Measurements from ENCODE around the gene ABCC2.
A peak's percentile ranks its signal among the peaks of the same experiment; 100 is the strongest.
"Not testable (repeated sequence)": the region's sequence is repeated elsewhere in the genome, so short reads cannot be mapped to it uniquely, and the experiment has no call there.

ABCC2 gene

DNA sequence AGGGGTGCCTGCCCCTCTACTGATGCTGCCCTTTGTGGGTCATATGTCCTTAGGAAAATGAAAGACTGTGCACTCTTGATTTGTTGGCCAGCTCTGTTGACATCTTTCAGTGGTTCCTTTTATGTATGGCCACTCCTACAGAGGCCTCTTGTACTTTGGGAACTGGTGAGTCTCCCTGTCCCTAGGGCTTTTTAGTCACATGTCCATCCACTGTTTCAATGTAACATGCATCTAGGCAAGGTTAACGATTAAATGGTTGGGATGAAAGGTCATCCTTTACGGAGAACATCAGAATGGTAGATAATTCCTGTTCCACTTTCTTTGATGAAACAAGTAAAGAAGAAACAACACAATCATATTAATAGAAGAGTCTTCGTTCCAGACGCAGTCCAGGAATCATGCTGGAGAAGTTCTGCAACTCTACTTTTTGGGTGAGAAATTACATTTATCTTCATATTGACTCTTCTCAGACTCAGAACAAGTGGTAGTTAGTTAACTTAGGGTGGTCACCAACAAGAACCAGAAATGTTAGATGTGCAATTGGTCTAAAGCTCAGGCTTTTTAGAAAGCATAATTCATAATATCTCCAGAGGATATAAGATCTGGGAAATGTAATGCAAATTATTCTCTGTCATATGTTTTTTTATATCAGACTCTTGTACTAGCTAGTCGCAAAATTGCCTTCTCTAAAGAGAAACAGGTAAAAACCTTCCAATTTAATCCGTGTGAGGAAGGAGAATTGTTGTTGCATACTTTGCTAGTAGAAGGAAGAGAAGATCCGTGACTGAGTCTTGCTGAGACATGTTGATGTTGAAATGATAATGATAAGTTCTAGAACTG, at the start of gene ABCC2:
ABCC2 (plus strand) TSS at position 194 of the 840 bp plus-strand sequence; CDS start at position 399, 205 bp downstream.
- DNase-seq, result no peak

GRCh38 chr10:99733366-99733765, 49.1 kb upstream of the ABCC2 start:
- peak; percentile 30 for DNase-seq

DNA sequence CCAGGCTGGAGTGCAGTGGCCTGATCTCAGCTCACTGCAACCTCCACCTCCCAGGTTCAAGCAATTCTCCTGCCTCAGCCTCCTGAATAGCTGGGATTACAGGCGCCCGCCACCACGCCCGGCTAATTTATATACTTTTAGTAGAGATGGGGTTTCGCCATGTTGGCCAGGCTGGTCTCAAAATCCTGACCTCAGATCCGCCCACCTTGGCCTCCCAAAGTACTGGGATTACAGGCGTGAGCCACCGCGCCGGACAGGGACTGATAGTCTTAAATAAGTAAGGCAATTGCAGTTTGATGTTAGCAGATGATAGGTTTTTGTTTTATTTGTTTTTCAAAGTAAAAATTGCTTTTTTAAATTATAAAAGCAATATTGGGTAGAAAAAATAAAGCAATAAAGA, 48.3 kb upstream of the ABCC2 start:
- not testable (repeated sequence) for DNase-seq

- DNase-seq, result no peak
Measured at GRCh38 chr10:99740260-99740659, 42.2 kb upstream of the ABCC2 start.

DNA sequence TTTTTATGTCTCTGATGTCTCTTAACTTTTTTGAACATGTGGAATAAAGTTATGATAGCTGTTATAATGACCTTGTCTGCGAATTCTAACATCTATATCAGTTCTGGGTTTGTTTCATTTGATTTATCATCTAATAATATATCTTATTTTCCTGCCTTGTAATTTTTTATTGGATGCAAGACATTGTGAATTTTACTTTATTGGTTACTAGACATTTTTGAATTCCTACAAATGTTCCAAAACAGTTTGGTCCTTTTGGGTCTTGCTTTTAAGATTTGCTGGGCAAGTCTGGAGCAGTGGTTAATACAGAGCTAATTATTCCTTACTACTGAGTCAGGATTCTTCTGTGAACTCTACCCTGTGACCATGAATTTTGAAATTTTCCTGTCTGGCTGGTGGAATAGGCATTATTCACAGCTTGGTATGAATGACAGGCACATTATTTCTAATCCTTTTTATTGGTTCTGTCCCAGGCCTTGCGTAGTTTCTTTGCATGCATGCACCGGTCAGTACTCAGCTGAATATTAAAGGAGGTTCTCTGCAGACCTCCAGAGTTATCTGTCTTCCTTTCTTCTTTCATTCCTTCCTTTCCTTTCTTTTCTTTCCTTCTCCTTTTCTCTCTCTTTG, 41.4 kb upstream of the ABCC2 start:
- DNase-seq, result no peak

DNA sequence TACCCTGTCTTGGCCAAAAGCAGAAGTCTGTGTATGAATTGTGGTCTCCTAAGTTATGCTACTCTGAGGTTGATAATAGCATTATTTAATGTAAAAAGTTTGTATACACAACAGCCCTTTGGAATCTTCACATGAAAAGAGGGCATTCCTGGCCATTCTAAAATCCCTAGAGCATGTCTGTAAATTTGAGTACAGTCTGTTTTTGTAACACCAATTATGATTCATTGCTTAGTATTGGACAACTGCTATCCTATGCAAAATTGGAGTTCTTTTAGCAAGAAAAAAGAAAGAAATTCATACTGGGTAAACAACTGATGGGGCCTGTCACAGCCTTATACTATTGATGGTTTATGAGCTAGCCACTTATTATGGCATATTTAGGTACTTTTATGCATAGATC, 40.2 kb upstream of the ABCC2 start:
- no peak for DNase-seq

DNA sequence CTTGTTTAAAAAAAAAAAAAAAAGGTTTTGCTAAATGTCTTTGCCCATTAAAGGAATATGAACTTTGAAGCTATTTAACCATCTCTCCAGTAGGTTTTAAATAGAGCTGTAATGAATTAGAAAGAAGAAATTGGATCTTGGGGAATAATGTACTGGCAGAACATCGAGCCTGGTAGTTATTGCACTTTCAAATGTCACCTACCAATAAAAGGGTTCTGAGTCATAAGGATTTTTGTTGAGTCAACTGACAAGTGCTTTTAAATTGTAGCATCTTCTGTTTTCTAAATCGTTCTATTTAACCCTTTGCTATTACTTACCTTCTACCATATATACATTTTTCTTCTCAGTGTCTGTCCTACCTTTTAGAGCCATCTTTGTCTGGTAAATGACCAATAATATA, 39.7 kb upstream of the ABCC2 start:
- DNase-seq, result no peak

DNA sequence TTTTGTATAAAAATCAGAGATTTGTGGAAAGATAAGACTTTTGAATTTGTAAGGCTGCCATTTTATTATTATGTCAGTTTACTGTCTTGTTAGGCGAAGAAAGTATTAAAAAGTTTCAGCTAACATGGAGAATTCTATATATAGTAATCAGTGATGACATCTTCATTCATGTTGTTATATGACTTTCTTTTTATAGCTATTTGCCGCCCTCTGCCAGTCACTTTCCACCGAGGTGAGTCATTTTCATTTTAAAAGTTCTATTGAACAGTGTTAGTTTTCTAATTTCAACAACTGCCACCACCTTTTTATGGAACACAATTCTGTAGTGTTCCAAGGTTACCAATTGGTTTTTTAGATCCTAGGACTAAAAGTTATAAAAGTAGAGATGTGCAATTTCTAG, 38.6 kb upstream of the ABCC2 start:
- DNase-seq, result no peak

GRCh38 chr10:99746166-99746565, 36.3 kb upstream of the ABCC2 start:
- DNase-seq, result not testable (repeated sequence)

- DNase-seq, result no peak
Measured at GRCh38 chr10:99748823-99749451, 33.5 kb upstream of the ABCC2 start.

- no peak for DNase-seq
Measured at GRCh38 chr10:99750641-99751040, 31.8 kb upstream of the ABCC2 start.

- no peak for DNase-seq
Measured at GRCh38 chr10:99754670-99755069, 27.8 kb upstream of the ABCC2 start.

- DNase-seq, result no peak
Measured at GRCh38 chr10:99756159-99756558, 26.3 kb upstream of the ABCC2 start.

DNA sequence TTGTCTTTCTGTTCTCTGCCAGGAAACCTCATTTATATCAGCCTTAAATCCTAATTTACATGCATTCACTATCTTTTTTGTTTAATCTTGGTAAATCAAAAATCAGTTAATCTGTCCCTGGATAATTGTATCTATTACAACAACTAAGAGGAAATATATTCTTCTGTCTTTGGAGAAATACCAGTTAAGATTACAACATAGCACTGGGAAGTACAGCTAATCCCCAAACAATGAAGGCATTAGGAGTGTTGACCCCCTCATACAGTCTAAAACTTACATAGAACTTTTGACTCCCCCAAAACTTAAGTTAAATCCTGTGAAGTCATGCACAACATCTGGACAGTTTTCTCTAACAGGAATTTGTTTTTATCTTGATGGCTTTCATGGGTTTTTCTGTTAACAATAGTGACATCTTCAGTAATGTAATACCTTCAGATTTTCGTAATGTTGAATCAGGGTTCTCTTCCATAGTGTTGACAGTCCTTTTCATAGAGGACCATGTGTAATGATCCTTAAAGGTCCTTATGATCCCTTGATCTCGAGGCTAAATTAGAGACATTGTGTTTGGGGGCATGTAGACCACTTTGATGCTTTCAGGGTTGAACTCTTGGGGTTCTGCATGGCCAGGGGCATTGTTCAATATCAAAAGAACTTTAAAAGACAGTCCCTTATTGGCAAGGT, 24.1 kb upstream of the ABCC2 start:
- DNase-seq, result no peak

DNA sequence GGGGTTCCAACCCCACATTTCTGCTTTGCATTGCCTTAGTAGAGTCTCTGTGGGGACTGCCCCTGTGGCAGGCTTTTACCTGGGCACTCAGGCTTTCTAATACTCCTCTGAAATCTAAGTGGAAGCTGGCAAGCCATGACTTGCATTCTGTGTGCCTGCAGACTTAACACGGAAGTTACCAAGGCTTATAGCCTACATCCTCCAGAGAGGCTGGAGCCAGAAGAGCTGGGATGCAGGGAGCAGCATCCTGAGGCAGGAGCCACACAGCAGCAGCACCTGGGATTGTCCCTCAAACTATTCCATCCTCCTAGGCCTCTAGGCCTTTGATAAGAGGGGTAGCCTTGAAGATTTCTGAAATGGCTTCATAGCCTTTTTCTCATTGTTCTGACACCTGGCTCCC, 22.1 kb upstream of the ABCC2 start:
- no peak for DNase-seq

GRCh38 chr10:99761365-99761764, 21.1 kb upstream of the ABCC2 start:
- DNase-seq, result no peak

DNA sequence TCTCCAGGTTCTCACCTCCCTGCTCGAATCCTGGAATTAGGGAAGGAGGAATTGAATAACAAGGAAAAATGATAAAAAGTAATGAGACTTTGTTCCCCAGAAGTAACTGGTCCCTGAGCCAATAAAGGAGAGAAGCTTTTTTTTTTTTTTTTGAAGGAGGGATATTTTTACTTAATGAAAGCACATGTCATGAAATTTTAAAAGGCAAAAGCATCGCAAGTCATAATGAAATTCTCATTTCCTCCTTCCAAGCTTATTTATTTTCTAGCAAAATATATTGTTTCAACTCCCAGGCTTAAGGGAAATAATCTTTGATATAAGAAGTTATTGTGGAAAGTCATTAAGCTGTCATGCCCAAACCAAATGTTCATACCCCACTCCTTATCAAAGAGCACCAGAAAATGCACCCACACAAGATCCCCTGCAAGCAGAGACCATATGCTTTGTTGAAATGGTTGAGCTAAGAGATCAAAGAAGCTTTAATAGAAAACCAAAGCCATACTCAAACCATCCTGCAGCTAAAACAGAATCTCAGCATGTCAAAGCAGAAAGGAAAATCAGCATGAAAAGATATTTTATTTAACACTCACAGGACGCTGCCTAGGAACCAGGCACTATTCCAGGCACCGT, 16.7 kb upstream of the ABCC2 start:
- DNase-seq, result no peak

DNA sequence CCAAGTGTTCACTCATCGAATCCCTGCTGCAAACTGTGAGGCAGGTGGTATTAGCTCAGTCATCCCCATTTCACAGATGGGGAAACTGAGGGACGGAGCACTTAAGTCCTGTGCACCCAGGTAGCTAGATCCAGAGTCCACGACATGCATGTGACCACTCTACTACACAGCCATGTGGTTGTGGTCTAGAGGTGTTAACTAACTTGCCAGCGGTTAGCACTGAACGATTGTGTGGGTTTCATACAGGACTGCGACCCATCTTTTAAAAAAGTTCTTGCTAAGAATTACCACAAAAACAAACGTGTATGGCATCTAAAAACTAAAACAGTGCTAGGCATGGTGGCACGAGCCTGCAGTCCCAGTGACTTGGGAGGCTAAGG, 16.1 kb upstream of the ABCC2 start:
- DNase-seq, result no peak

GRCh38 chr10:99767901-99768300, 14.5 kb upstream of the ABCC2 start:
- no peak for DNase-seq

DNA sequence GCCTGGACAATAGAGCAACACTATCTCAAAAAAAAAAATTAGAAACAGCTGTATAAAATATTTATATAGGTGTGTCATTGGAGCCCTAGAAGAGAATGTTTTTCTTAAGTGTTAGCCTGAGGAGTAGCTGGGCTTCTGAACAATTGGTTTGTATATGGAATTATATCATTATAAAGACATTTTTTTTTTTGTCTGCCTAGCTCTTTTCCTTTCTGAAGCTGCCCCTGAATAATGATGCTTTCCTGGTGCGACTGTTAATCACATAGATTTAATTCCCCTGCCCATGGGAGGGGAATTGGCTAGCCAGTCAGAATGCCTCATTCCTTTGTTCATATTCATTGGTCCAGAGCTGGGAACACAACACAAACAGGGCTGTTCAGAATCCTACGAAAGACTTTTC, 13.9 kb upstream of the ABCC2 start:
- DNase-seq, result no peak

GRCh38 chr10:99769706-99770105, 12.7 kb upstream of the ABCC2 start:
- no peak for DNase-seq

DNA sequence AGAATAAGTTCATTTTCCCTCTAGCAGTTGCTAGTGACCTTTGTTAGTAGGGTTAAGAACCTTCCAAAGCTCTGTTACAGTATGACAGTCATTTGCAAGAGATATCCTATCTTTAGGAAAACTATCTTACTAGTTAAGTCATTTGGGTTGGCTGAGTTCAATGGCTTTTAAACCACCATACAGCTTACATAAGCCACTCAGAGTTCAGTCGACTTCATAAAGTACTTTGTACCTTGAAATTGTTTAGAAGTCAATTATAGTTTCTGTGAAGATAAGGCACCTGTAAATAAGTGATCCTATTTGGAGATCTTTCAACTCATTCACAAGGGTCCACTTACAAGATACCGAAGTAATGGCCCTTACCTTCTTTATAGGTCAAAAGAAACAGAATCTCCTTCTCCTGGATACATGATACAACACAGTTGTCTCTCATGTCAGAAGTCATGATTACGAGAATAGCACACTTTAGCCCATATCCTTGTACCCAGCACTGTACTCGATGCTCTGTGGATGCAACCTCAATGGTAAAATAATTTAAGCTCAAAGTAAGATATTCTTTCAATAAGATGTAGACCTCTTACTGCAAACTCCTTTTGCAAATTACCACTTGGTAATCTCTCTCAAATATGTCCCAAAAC, 11.9 kb upstream of the ABCC2 start:
- no peak for DNase-seq

GRCh38 chr10:99775850-99776249, 6.6 kb upstream of the ABCC2 start:
- DNase-seq, result no peak
